H1 (cell line): Measurements from ENCODE around the gene ACCS. TPM values are rescaled to one million over a fixed set of nuclear protein-coding genes. Genes with fewer than 3 reads are reported as not detected.

Experiments used
- CTCF ChIA-PET: fragments of 300-600 bp; sonication (Branson Sonifier 250); formaldehyde crosslinking; loops from one replicate; lab custom pipeline; 2021; ENCODE audit not compliant: partially characterized antibody; lab: Charles Lee
- POLR2A ChIA-PET: fragments of 300-600 bp; sonication (Branson Sonifier 250); formaldehyde crosslinking; loops from one replicate; lab custom pipeline; 2021; ENCODE audit warnings: inconsistent platforms; ENCODE audit not compliant: partially characterized antibody; lab: Charles Lee
- DNase-seq, 2 experiments: peaks; one replicate each; pipeline versions ENCODE4 v3.0.0 to v3.0.0-alpha.2; 2010 to 2022; ENCODE audit warnings: low spot score in 2 of 2, low read depth in 1 of 2, mixed read lengths in 1 of 2
- FAIRE-seq: peaks from 2 replicates; lab custom pipeline; 2011; peaks lifted over from hg19 to GRCh38; lab: Jason Lieb, UNC
- H2AFZ ChIP-seq: 2 replicates; pipeline ENCODE4 v1.8.1; 2012; ENCODE audit warnings: low read length, inconsistent platforms
- H2AK5ac ChIP-seq: 2 replicates; pipeline ENCODE4 v1.6.1; 2013; ENCODE audit warnings: low read depth, low read length
- H2BK120ac ChIP-seq: replicated peaks from 2 replicates; pipeline ENCODE3; 2013; ENCODE audit warnings: low read depth, low read length, inconsistent platforms
- H2BK12ac ChIP-seq: 2 replicates; pipeline ENCODE4 v1.6.1; 2013; ENCODE audit warnings: low read depth, low read length
- H2BK15ac ChIP-seq: 2 replicates; pipeline ENCODE4 v1.6.1; 2013; ENCODE audit warnings: low read length
- H2BK20ac ChIP-seq: 2 replicates; pipeline ENCODE4 v1.6.1; 2013; ENCODE audit warnings: low read length
- H2BK5ac ChIP-seq: 2 replicates; pipeline ENCODE4 v1.6.1; 2013; ENCODE audit warnings: low read depth, low read length
- H3K14ac ChIP-seq: 2 replicates; pipeline ENCODE4 v1.6.1; 2013; ENCODE audit warnings: inconsistent platforms; ENCODE audit not compliant: insufficient read length
- H3K18ac ChIP-seq: 2 replicates; pipeline ENCODE4 v1.6.1; 2013; ENCODE audit warnings: low read length; ENCODE audit errors: extremely low read depth
- H3K23ac ChIP-seq: 2 replicates; pipeline ENCODE4 v1.6.1; 2013; ENCODE audit warnings: inconsistent platforms; ENCODE audit not compliant: insufficient read length
- H3K23me2 ChIP-seq: 2 replicates; pipeline ENCODE4 v1.6.1; 2013; ENCODE audit warnings: low read depth, low read length
- H3K27ac ChIP-seq: 2 replicates; pipeline ENCODE4 v1.6.1; 2011; ENCODE audit warnings: low read depth, low read length, inconsistent platforms
- H3K27me3 ChIP-seq, 4 experiments: replicated peaks in 1 of 4; 1 replicate in 1 of 4; 2 replicates in 3 of 4; pipeline versions ENCODE4 v1.6.1 to v1.8.1; 2011 to 2013; ENCODE audit warnings: low read length in 3 of 4, mild to moderate bottlenecking in 3 of 4, inconsistent platforms in 2 of 4, mixed read lengths in 2 of 4, moderate library complexity in 1 of 4; ENCODE audit not compliant: control insufficient read depth in 3 of 4, insufficient read depth in 3 of 4; ENCODE audit errors: extremely low read depth in 1 of 4
- H3K36me3 ChIP-seq, 4 experiments: 2 replicates each; pipeline versions ENCODE4 v1.6.1 to v1.8.1; 2011 to 2013; ENCODE audit warnings: mild to moderate bottlenecking in 4 of 4, low read length in 3 of 4, moderate library complexity in 2 of 4, control low read depth in 1 of 4, inconsistent platforms in 1 of 4; ENCODE audit not compliant: insufficient read depth in 4 of 4, control insufficient read depth in 2 of 4
- H3K4ac ChIP-seq: replicated peaks from 2 replicates; pipeline ENCODE3; 2013; ENCODE audit warnings: low read length, low read depth, mixed read lengths, inconsistent platforms; ENCODE audit not compliant: insufficient read length
- H3K4me1 ChIP-seq, 4 experiments: replicated peaks in 1 of 4; 1 replicate in 1 of 4; 2 replicates in 3 of 4; pipeline versions ENCODE4 v1.6.1 to v1.8.1; 2011 to 2013; ENCODE audit warnings: low read length in 3 of 4, inconsistent platforms in 2 of 4, mixed read lengths in 1 of 4; ENCODE audit not compliant: insufficient read depth in 4 of 4, control insufficient read depth in 3 of 4
- H3K4me2 ChIP-seq, 2 experiments: 2 replicates each; pipeline versions ENCODE4 v1.6.1 to v1.8.1; 2011 to 2013; ENCODE audit warnings: low read depth in 2 of 2, low read length in 2 of 2, control low read depth in 1 of 2, inconsistent platforms in 1 of 2, mild to moderate bottlenecking in 1 of 2; ENCODE audit not compliant: insufficient read depth in 1 of 2
- H3K4me3 ChIP-seq, 4 experiments: fragments of 200-600, 300-600 bp in 1 of 4; sonication (generic), shearing (Covaris generic), sonication (Bioruptor Twin) in 1 of 4; 2 replicates each; pipeline versions ENCODE4 v1.5.1 to v1.8.1; 2011 to 2016; ENCODE audit warnings: low read length in 4 of 4, low read depth in 3 of 4, control low read depth in 2 of 4, inconsistent platforms in 2 of 4, mild to moderate bottlenecking in 2 of 4, mixed read lengths in 1 of 4, moderate library complexity in 1 of 4; ENCODE audit not compliant: insufficient read depth in 2 of 4; ENCODE audit errors: extremely low read depth in 1 of 4
- H3K56ac ChIP-seq: replicated peaks from 2 replicates; pipeline ENCODE3; 2013; ENCODE audit warnings: low read depth, mild to moderate bottlenecking, mixed read lengths, low read length, inconsistent platforms; ENCODE audit not compliant: insufficient read length
- H3K79me1 ChIP-seq: 2 replicates; pipeline ENCODE4 v1.6.1; 2013; ENCODE audit warnings: low read depth, low read length, control low read depth
- H3K79me2 ChIP-seq, 2 experiments: 2 replicates each; pipeline versions ENCODE4 v1.6.1 to v1.8.1; 2012 to 2013; ENCODE audit warnings: low read length in 2 of 2, mild to moderate bottlenecking in 2 of 2, inconsistent platforms in 1 of 2; ENCODE audit not compliant: insufficient read depth in 2 of 2, control insufficient read depth in 1 of 2
- H3K9ac ChIP-seq, 4 experiments: replicated peaks in 1 of 4; 1 replicate in 1 of 4; 2 replicates in 3 of 4; pipeline versions ENCODE4 v1.6.1 to v1.8.1; 2011 to 2013; ENCODE audit warnings: low read depth in 3 of 4, low read length in 3 of 4, control low read depth in 2 of 4, mild to moderate bottlenecking in 2 of 4, moderate library complexity in 2 of 4, inconsistent platforms in 1 of 4; ENCODE audit errors: extremely low read depth in 1 of 4
- H3K9me3 ChIP-seq, 2 experiments: 2 replicates each; pipeline versions ENCODE4 v1.6.1 to v1.8.1; 2012 to 2013; ENCODE audit warnings: mild to moderate bottlenecking in 2 of 2, moderate library complexity in 2 of 2, control low read depth in 1 of 2, inconsistent platforms in 1 of 2, low read depth in 1 of 2, low read length in 1 of 2, mixed read lengths in 1 of 2; ENCODE audit not compliant: insufficient read depth in 2 of 2
- H4K20me1 ChIP-seq, 2 experiments: replicated peaks in 1 of 2; 2 replicates each; pipeline versions ENCODE3 to v1.8.1; 2011 to 2013; ENCODE audit warnings: inconsistent platforms in 2 of 2, low read length in 2 of 2, mild to moderate bottlenecking in 1 of 2; ENCODE audit not compliant: insufficient read depth in 2 of 2, control insufficient read depth in 1 of 2
- H4K5ac ChIP-seq: 2 replicates; pipeline ENCODE4 v1.6.1; 2013; ENCODE audit warnings: low read length, low read depth, mixed read lengths, inconsistent platforms; ENCODE audit not compliant: insufficient read length
- H4K8ac ChIP-seq: 2 replicates; pipeline ENCODE4 v1.8.0; 2013; ENCODE audit warnings: mild to moderate bottlenecking, moderate library complexity, low read length, inconsistent platforms; ENCODE audit not compliant: insufficient read depth; ENCODE audit errors: extremely low read depth
- H4K91ac ChIP-seq: replicated peaks from 2 replicates; pipeline ENCODE3; 2013; ENCODE audit warnings: low read length, mixed read lengths, inconsistent platforms; ENCODE audit not compliant: insufficient read length
- ATF3 ChIP-seq: IDR thresholded peaks from 2 replicates; pipeline ENCODE4 v1.6.1; 2011; ENCODE audit warnings: low read depth, mild to moderate bottlenecking, low read length; ENCODE audit not compliant: insufficient read depth
- CBX8 ChIP-seq: fragments of 300-800, 300-1000 bp; sonication (generic); IDR thresholded peaks from 2 replicates; pipeline ENCODE4 v1.7.1; 2016; ENCODE audit warnings: low read depth, low read length, borderline replicate concordance
- CREB1 ChIP-seq: IDR thresholded peaks from 2 replicates; pipeline ENCODE4 v1.6.1; 2012; ENCODE audit warnings: inconsistent platforms
- EP300 ChIP-seq, 2 experiments: IDR thresholded peaks; 1 replicate in 1 of 2; 2 replicates in 1 of 2; pipeline ENCODE4 v1.6.1; 2011 to 2012; ENCODE audit warnings: low read depth in 2 of 2, low read length in 2 of 2, mild to moderate bottlenecking in 2 of 2, borderline replicate concordance in 1 of 2, inconsistent platforms in 1 of 2, moderate library complexity in 1 of 2
- EZH2 ChIP-seq: fragments of 200-600 bp; sonication (generic); IDR thresholded peaks from 2 replicates; pipeline ENCODE4 v1.7.1; 2012; ENCODE audit warnings: low read depth, mild to moderate bottlenecking, moderate library complexity, low read length, inconsistent platforms; ENCODE audit not compliant: severe bottlenecking
- FOSL1 ChIP-seq: IDR thresholded peaks from 2 replicates; pipeline ENCODE4 v1.6.1; 2011; ENCODE audit warnings: mild to moderate bottlenecking, low read depth, low read length, moderate library complexity; ENCODE audit not compliant: insufficient read depth
- JUND ChIP-seq: IDR thresholded peaks from 2 replicates; pipeline ENCODE4 v1.6.1; 2011; ENCODE audit warnings: mild to moderate bottlenecking, improper control_type of control experiment, low read length
- KDM5A ChIP-seq: fragments of 200-600 bp; IDR thresholded peaks from 2 replicates; pipeline ENCODE4 v1.7.1; 2012; ENCODE audit warnings: mild to moderate bottlenecking, low read length, inconsistent platforms, mixed read lengths
- NRF1 ChIP-seq: IDR thresholded peaks from 2 replicates; pipeline ENCODE4 v1.6.1; 2011; ENCODE audit warnings: mild to moderate bottlenecking, low read depth, low read length, improper control_type of control experiment
- SP2 ChIP-seq: IDR thresholded peaks from 2 replicates; pipeline ENCODE4 v1.6.1; 2012; ENCODE audit warnings: mild to moderate bottlenecking, low read length, inconsistent platforms
- TCF12 ChIP-seq: IDR thresholded peaks from 2 replicates; pipeline ENCODE4 v1.6.1; 2011; ENCODE audit warnings: low read depth, mild to moderate bottlenecking, low read length
- WGBS, 2 experiments: shearing (Covaris generic) in 1 of 2; methylation state at CpG; one replicate each; pipeline versions ENCODE4 v1.1.6 to v1.1.7; 2013 to 2015; ENCODE audit warnings: low lambda C conversion rate in 2 of 2, mixed read lengths in 2 of 2, inconsistent platforms in 1 of 2, low coverage in 1 of 2, missing lambda C conversion rate in 1 of 2; ENCODE audit not compliant: insufficient replicate concordance in 2 of 2, insufficient coverage in 1 of 2, insufficient read length in 1 of 2; ENCODE audit errors: extremely low coverage in 1 of 2, missing lambda C conversion rate in 1 of 2; 5-methylcytosine and 5-hydroxymethylcytosine counted together
- polyA plus RNA-seq, 7 experiments: library from polyadenylated mRNA; depleted of rRNA in 3 of 7; stranded (reverse) in 5 of 7; unstranded in 2 of 7; fragments of >200 nt in 5 of 7; fragments of 200-250 nt in 2 of 7; gene quantifications; 1 replicate in 5 of 7; 2 replicates in 1 of 7; 4 replicates in 1 of 7; pipeline versions ENCODE4 v1.2.1 to v1.2.3, GENCODE V29; 2011 to 2013; ENCODE audit warnings: missing spikeins in 2 of 7, mixed read lengths in 2 of 7
- total RNA-seq: library from RNA; stranded (reverse); fragmentation: NEBNext Ultra II Directional; extraction: Animal tissue kit (Norgen Biotek cat#: 25700); gene quantifications from 2 replicates; pipeline ENCODE4 v1.2.1, GENCODE V29; 2021

Gene ACCS
- total and polyA plus RNA-seq, 2 of the 8 experiments (the other 6 are each of a cell fraction or from before 2014, with no cell fraction given), result 6.0 to 8.0 TPM

GRCh38 chr11:44083433-44083832, 17.4 kb downstream of the ACCS start:
- H3K18ac ChIP-seq, result no peak overlapping the region
- TF ChIP-seq EP300 (IDR thresholded peaks at IDR 0.05; ENCODE audit: borderline replicate concordance in 1 of 2, low read depth in 2 of 2, low read length in 2 of 2) (no peak), ATF3 (no peak), KDM5A (no peak), CBX8 (no peak), EZH2 (no peak), NRF1 (no peak), TCF12 (no peak), CREB1 (no peak), JUND (no peak), SP2 (no peak), FOSL1 (no peak)

More at GRCh38 chr11:44083433-44083832, 17.4 kb downstream of the ACCS start:
- H2AK5ac ChIP-seq, result no peak overlapping the region
- H3K4ac ChIP-seq, result no peak overlapping the region
- no peak overlapping the region for H4K8ac ChIP-seq
- H3K4me1 ChIP-seq, result peaks cover 0 to 5% (median 2%) of the 10 kb centered on the region in 4 experiments; a peak in 2 of 7 replicates
- no peak overlapping the region for H3K27ac ChIP-seq
- no peaks in the 10 kb centered on the region for H3K79me1 ChIP-seq
- FAIRE-seq (no peak), DNase-seq (no peak)
- CTCF ChIA-PET, result interaction anchor here (0.9 to 4.4 kb wide), 4 partner anchors 10 to 36 kb away, joined by 3 to 30 read pairs (median 10); partner anchors contain the start of gene EXT2
- H3K23ac ChIP-seq, result no peak overlapping the region
- H3K9ac ChIP-seq, result no peak overlapping the region
- H3K79me2 ChIP-seq, result no peaks in the 10 kb centered on the region
- no peak overlapping the region for H4K91ac ChIP-seq
- no peak overlapping the region for H2BK20ac ChIP-seq
- no peaks in the 10 kb centered on the region for H3K9me3 ChIP-seq
- no peak overlapping the region for H2BK15ac ChIP-seq
- 86% methylated on average over 9 of the region's 10 CpGs; no CpG with 5 or more reads in 1 of the 2 experiments for WGBS, 2 experiments
- H2BK12ac ChIP-seq, result no peak overlapping the region
- no peak overlapping the region for H3K14ac ChIP-seq
- H2BK120ac ChIP-seq, result no peak overlapping the region
- no peaks in the 10 kb centered on the region for H3K27me3 ChIP-seq
- POLR2A ChIA-PET, result interaction anchor here (0.8 to 1.6 kb wide), 2 partner anchors 9 to 11 kb away, joined by 3 to 4 read pairs; no protein-coding TSS in a partner anchor
- no peaks in the 10 kb centered on the region for H3K36me3 ChIP-seq
- H3K4me3 ChIP-seq, result no peak overlapping the region
- H2BK5ac ChIP-seq, result no peak overlapping the region
- no peak overlapping the region for H3K4me2 ChIP-seq
- no peak overlapping the region for H3K56ac ChIP-seq
- H4K5ac ChIP-seq, result no peak overlapping the region
- H4K20me1 ChIP-seq, result no peaks in the 10 kb centered on the region
- no peak overlapping the region for H2AFZ ChIP-seq
- H3K23me2 ChIP-seq, result no peaks in the 10 kb centered on the region
